ENCODE measurements around the gene TCERG1L.

DNA sequence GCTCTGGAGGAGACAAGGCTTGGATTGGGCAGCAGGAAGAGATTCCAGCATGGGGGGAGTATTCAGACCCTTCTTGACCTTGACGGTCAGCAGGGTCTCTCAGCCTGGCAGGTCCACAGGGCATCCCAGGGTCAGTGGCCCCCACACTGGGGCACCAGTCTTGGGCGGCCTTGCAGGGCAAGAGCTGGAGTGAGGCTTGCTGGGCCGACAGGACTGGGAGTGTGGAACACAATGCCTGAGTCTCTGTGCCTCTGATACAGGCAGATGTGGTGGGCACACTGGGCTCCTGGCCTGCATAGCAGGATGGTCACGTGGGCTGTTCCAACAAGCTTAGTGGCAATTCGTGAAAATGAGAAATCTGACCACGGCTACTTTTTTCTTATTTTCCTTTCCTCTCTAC, 229.7 kb downstream of the TCERG1L start:
- TF ChIP-seq, protein P1, sequence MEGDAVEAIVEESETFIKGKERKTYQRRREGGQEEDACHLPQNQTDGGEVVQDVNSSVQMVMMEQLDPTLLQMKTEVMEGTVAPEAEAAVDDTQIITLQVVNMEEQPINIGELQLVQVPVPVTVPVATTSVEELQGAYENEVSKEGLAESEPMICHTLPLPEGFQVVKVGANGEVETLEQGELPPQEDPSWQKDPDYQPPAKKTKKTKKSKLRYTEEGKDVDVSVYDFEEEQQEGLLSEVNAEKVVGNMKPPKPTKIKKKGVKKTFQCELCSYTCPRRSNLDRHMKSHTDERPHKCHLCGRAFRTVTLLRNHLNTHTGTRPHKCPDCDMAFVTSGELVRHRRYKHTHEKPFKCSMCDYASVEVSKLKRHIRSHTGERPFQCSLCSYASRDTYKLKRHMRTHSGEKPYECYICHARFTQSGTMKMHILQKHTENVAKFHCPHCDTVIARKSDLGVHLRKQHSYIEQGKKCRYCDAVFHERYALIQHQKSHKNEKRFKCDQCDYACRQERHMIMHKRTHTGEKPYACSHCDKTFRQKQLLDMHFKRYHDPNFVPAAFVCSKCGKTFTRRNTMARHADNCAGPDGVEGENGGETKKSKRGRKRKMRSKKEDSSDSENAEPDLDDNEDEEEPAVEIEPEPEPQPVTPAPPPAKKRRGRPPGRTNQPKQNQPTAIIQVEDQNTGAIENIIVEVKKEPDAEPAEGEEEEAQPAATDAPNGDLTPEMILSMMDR (IDR thresholded peaks at IDR 0.05) = no peak
- TF ChIP-seq POLR2AphosphoS5 (IDR thresholded peaks at IDR 0.05; ENCODE audit: insufficient read depth in 1 of 2, low read depth in 1 of 2) = no peak
